ENCODE results near the gene CDC42EP5.

CDC42EP5 gene

DNA sequence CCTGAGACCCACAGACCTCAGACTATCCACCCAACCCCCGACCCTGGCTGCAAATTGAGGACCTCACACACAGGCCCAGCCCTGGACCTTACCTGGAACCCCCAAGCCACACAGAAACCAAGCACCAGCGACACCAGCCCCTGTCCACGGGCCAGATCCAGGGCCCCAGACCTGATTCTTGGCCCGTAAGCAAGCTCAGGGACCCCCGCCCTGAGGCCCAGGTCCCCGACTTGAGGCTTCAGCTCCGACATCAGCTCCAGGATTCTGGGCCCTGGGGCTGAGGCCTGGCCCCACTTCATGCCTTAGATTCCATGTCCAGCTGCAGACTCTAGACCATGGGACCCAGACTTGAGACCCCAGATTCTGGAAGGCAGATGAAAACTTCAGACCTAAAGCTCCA lies 51.6 kb downstream of the CDC42EP5 start:
- peak overlapping the region; percentile 97 for H3K18ac ChIP-seq (ENCODE audit: low read length)
- DNase-seq (ENCODE audit: low spot score), result no peak
- peak overlapping the region; percentile 100 for H2BK5ac ChIP-seq (ENCODE audit: low read length)
- no peak overlapping the region for H4K8ac ChIP-seq (ENCODE audit: low read depth, low read length)
- H2BK15ac ChIP-seq (ENCODE audit: low read length), result peak overlapping the region; percentile 95
- peaks cover 49 to 55% of the 10 kb centered on the region in 2 donors for H3K4me1 ChIP-seq (ENCODE audit: control insufficient read depth in 2 of 2, insufficient read depth in 1 of 2, low read depth in 1 of 2, low read length in 2 of 2)
- no peak overlapping the region for H2AFZ ChIP-seq (ENCODE audit: low read length)
- H3K9ac ChIP-seq (ENCODE audit: low read depth, low read length, poor library complexity), result peak overlapping the region; percentile 45
- WGBS, 2 donors (ENCODE audit: extremely low coverage in 2 of 2, insufficient read length in 2 of 2, insufficient replicate concordance in 1 of 2), result no CpG with 5 or more reads among the region's 7 CpGs
- peak overlapping the region; percentile 85 for H3K4me2 ChIP-seq (ENCODE audit: insufficient read depth, low read length, poor library complexity, severe bottlenecking)
- peak overlapping the region; percentile 25 for H3K23ac ChIP-seq (ENCODE audit: low read depth, low read length, poor library complexity)
- peak overlapping the region; percentile 98 for H2BK12ac ChIP-seq (ENCODE audit: low read length)
- H2AK5ac ChIP-seq (ENCODE audit: low read depth, low read length), result peak overlapping the region; percentile 99
- peak overlapping the region; percentile 90 for H4K91ac ChIP-seq (ENCODE audit: low read depth, low read length, poor library complexity)
- peaks cover 39 to 54% of the 10 kb centered on the region in 2 donors for H3K36me3 ChIP-seq (replicated peaks in 1 of 2; ENCODE audit: control insufficient read depth in 2 of 2, insufficient read depth in 2 of 2, low read length in 2 of 2)
- H3K4me3 ChIP-seq (ENCODE audit: low read length in 2 of 2), result no peak overlapping the region
- H2BK120ac ChIP-seq (ENCODE audit: low read depth, low read length), result peak overlapping the region; percentile 99
- peaks cover 35% of the 10 kb centered on the region for H3K79me1 ChIP-seq (ENCODE audit: low read depth, low read length)
- no peak overlapping the region for H3K14ac ChIP-seq (ENCODE audit: low read length)
- H3K27me3 ChIP-seq (ENCODE audit: control insufficient read depth in 3 of 3, insufficient read depth in 3 of 3, low read depth in 1 of 3, low read length in 3 of 3), result no peaks in the 10 kb centered on the region
- peaks cover 0 to 2% of the 10 kb centered on the region in 2 donors for H3K9me3 ChIP-seq (replicated peaks in 1 of 2; ENCODE audit: control insufficient read depth in 2 of 2, insufficient read depth in 1 of 2, low read depth in 1 of 2, low read length in 2 of 2)
- H3K27ac ChIP-seq (replicated peaks; ENCODE audit: low read length), result peak overlapping the region; percentile 92
- H3K4ac ChIP-seq (ENCODE audit: low read length), result peak overlapping the region; percentile 93

DNA sequence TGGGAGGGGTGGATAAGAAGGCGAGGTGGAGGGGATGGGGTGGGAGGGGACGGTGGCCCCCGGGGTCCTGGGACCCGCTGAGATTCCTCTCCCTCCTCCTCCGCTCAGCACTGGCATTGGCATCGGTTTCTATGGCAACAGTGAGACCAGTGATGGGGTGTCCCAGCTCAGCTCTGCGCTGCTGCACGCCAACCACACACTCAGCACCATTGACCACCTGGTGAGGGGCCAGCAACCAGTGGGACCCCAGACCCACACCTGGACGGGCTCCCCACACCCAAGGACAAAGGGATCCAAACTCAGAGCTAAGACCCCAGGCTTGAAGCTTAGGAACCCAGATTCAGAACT lies 52.0 kb downstream of the CDC42EP5 start:
- Histone ChIP-seq H3K4ac (ENCODE audit: low read length) (peak overlapping the region; percentile 29), H2BK5ac (ENCODE audit: low read length) (peak overlapping the region; percentile 100), H3K9me3 (replicated peaks in 1 of 2; ENCODE audit: control insufficient read depth in 2 of 2, insufficient read depth in 1 of 2, low read depth in 1 of 2, low read length in 2 of 2) (peaks cover 0 to 2% of the 10 kb centered on the region in 2 donors), H3K36me3 (replicated peaks in 1 of 2; ENCODE audit: control insufficient read depth in 2 of 2, insufficient read depth in 2 of 2, low read length in 2 of 2) (peaks cover 35 to 50% of the 10 kb centered on the region in 2 donors), H3K23ac (ENCODE audit: low read depth, low read length, poor library complexity) (peak overlapping the region; percentile 25), H3K14ac (ENCODE audit: low read length) (no peak overlapping the region), H2BK12ac (ENCODE audit: low read length) (peak overlapping the region; percentile 98), H2BK15ac (ENCODE audit: low read length) (peak overlapping the region; percentile 95), H3K79me1 (ENCODE audit: low read depth, low read length) (peaks cover 33% of the 10 kb centered on the region), H3K4me1 (ENCODE audit: control insufficient read depth in 2 of 2, insufficient read depth in 1 of 2, low read depth in 1 of 2, low read length in 2 of 2) (peaks cover 45 to 53% of the 10 kb centered on the region in 2 donors), H3K4me3 (ENCODE audit: low read length in 2 of 2) (peak overlapping the region in 1 of 2 donors; percentile 54), H2AK5ac (ENCODE audit: low read depth, low read length) (peak overlapping the region; percentile 99), H3K27me3 (ENCODE audit: control insufficient read depth in 3 of 3, insufficient read depth in 3 of 3, low read depth in 1 of 3, low read length in 3 of 3) (no peaks in the 10 kb centered on the region), H3K4me2 (ENCODE audit: insufficient read depth, low read length, poor library complexity, severe bottlenecking) (peak overlapping the region; percentile 85), H3K9ac (ENCODE audit: low read depth, low read length, poor library complexity) (peak overlapping the region; percentile 45), H2AFZ (ENCODE audit: low read length) (peak overlapping the region; percentile 72), H3K18ac (ENCODE audit: low read length) (peak overlapping the region; percentile 97), H4K8ac (ENCODE audit: low read depth, low read length) (no peak overlapping the region), H2BK120ac (ENCODE audit: low read depth, low read length) (peak overlapping the region; percentile 99), H3K27ac (replicated peaks; ENCODE audit: low read length) (peak overlapping the region; percentile 98), H4K91ac (ENCODE audit: low read depth, low read length, poor library complexity) (peak overlapping the region; percentile 86)
- no peak for DNase-seq (ENCODE audit: low spot score)
- WGBS, 2 donors (ENCODE audit: extremely low coverage in 2 of 2, insufficient read length in 2 of 2, insufficient replicate concordance in 1 of 2), result no CpG with 5 or more reads among the region's 9 CpGs

DNA sequence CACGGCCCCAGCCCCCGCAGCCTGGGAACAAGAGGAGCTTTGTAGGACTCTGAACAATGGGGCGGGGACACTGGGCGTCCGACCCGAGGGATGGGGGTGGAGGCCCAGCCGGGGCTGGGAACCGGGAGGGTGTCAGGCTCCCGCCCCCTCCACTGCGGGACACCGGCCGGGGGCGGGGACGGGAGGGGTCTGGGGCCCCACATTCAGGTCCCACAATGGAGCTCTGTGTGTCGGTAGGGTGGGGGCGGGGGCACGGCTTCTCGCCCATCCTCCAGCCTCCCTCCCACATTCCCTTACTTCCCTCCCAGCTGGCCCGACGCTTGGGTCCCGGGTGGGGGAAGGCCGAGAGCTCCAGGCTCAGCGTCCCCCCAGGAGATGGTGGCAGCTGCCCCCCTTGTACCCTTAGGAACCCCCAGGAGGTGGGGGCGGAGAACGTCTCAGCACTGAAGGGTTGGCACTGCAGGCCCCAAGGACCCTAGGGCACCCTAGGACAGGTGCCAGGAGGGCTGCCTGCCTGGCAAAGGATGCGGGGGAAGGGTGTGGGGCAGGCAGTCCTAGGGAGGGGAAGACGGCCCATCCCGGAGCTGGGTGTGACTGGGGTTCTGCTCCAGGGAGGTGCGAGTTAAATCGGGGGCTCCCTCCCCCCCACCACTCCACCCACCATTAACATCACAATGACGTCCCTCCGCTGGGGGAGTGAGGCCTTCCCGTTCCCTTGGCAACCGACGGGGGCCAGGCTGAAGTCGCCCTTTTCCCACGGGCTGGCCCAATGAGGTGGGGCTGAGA lies 52.5 kb downstream of the CDC42EP5 start:
- Histone ChIP-seq H2BK5ac (ENCODE audit: low read length) (peak overlapping the region; percentile 100), H3K79me1 (ENCODE audit: low read depth, low read length) (peaks cover 30% of the 10 kb centered on the region), H3K4ac (ENCODE audit: low read length) (peak overlapping the region; percentile 95), H2AFZ (ENCODE audit: low read length) (peak overlapping the region; percentile 72), H3K18ac (ENCODE audit: low read length) (peak overlapping the region; percentile 99), H3K9ac (ENCODE audit: low read depth, low read length, poor library complexity) (peak overlapping the region; percentile 85), H2BK120ac (ENCODE audit: low read depth, low read length) (peak overlapping the region; percentile 95), H3K27me3 (ENCODE audit: control insufficient read depth in 3 of 3, insufficient read depth in 3 of 3, low read depth in 1 of 3, low read length in 3 of 3) (no peaks in the 10 kb centered on the region), H3K9me3 (replicated peaks in 1 of 2; ENCODE audit: control insufficient read depth in 2 of 2, insufficient read depth in 1 of 2, low read depth in 1 of 2, low read length in 2 of 2) (peaks cover 0 to 2% of the 10 kb centered on the region in 2 donors), H3K4me3 (ENCODE audit: low read length in 2 of 2) (peak overlapping the region; percentile 20 to 28), H4K91ac (ENCODE audit: low read depth, low read length, poor library complexity) (peak overlapping the region; percentile 100), H3K4me1 (ENCODE audit: control insufficient read depth in 2 of 2, insufficient read depth in 1 of 2, low read depth in 1 of 2, low read length in 2 of 2) (peaks cover 42 to 53% of the 10 kb centered on the region in 2 donors), H3K36me3 (replicated peaks in 1 of 2; ENCODE audit: control insufficient read depth in 2 of 2, insufficient read depth in 2 of 2, low read length in 2 of 2) (peaks cover 31 to 46% of the 10 kb centered on the region in 2 donors), H3K4me2 (ENCODE audit: insufficient read depth, low read length, poor library complexity, severe bottlenecking) (peak overlapping the region; percentile 85), H2BK15ac (ENCODE audit: low read length) (no peak overlapping the region), H2AK5ac (ENCODE audit: low read depth, low read length) (peak overlapping the region; percentile 98), H3K27ac (replicated peaks; ENCODE audit: low read length) (peak overlapping the region; percentile 98), H4K8ac (ENCODE audit: low read depth, low read length) (peak overlapping the region; percentile 100), H3K23ac (ENCODE audit: low read depth, low read length, poor library complexity) (no peak overlapping the region), H3K14ac (ENCODE audit: low read length) (no peak overlapping the region), H2BK12ac (ENCODE audit: low read length) (no peak overlapping the region)
- no CpG with 5 or more reads among the region's 37 CpGs for WGBS, 2 donors (ENCODE audit: extremely low coverage in 2 of 2, insufficient read length in 2 of 2, insufficient replicate concordance in 1 of 2)
- DNase-seq (ENCODE audit: low spot score), result peak; percentile 95

DNA sequence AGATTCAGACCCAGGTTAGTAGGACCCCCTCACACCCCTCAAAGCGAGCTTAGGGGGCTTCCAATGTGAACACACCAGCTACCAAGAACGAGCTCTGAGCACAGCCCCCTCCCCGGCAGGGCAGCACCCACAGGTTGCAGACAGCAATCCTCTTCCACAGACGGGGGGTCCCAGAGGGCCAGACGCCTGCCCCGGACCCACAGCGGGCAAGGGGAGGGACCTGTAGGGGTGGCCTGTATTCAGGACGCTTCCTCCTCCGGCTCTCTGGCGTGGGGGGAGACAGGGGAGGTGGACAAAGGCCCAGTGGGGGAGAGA lies 53.1 kb downstream of the CDC42EP5 start:
- Histone ChIP-seq H3K4me3 (ENCODE audit: low read length in 2 of 2) (peak overlapping the region in 1 of 2 donors; percentile 15), H3K14ac (ENCODE audit: low read length) (no peak overlapping the region), H2BK12ac (ENCODE audit: low read length) (no peak overlapping the region), H4K91ac (ENCODE audit: low read depth, low read length, poor library complexity) (no peak overlapping the region), H3K27me3 (ENCODE audit: control insufficient read depth in 3 of 3, insufficient read depth in 3 of 3, low read depth in 1 of 3, low read length in 3 of 3) (no peaks in the 10 kb centered on the region), H3K4me2 (ENCODE audit: insufficient read depth, low read length, poor library complexity, severe bottlenecking) (no peak overlapping the region), H2BK5ac (ENCODE audit: low read length) (peak overlapping the region; percentile 67), H2AFZ (ENCODE audit: low read length) (peak overlapping the region; percentile 72), H3K36me3 (replicated peaks in 1 of 2; ENCODE audit: control insufficient read depth in 2 of 2, insufficient read depth in 2 of 2, low read length in 2 of 2) (peaks cover 31 to 43% of the 10 kb centered on the region in 2 donors), H3K4me1 (ENCODE audit: control insufficient read depth in 2 of 2, insufficient read depth in 1 of 2, low read depth in 1 of 2, low read length in 2 of 2) (peaks cover 42 to 53% of the 10 kb centered on the region in 2 donors), H3K9ac (ENCODE audit: low read depth, low read length, poor library complexity) (no peak overlapping the region), H2BK120ac (ENCODE audit: low read depth, low read length) (no peak overlapping the region), H3K79me1 (ENCODE audit: low read depth, low read length) (peaks cover 30% of the 10 kb centered on the region), H3K18ac (ENCODE audit: low read length) (peak overlapping the region; percentile 89), H4K8ac (ENCODE audit: low read depth, low read length) (peak overlapping the region; percentile 70), H3K4ac (ENCODE audit: low read length) (no peak overlapping the region), H2AK5ac (ENCODE audit: low read depth, low read length) (peak overlapping the region; percentile 99), H2BK15ac (ENCODE audit: low read length) (no peak overlapping the region), H3K9me3 (replicated peaks in 1 of 2; ENCODE audit: control insufficient read depth in 2 of 2, insufficient read depth in 1 of 2, low read depth in 1 of 2, low read length in 2 of 2) (peaks cover 0 to 2% of the 10 kb centered on the region in 2 donors), H3K23ac (ENCODE audit: low read depth, low read length, poor library complexity) (no peak overlapping the region), H3K27ac (replicated peaks; ENCODE audit: low read length) (peak overlapping the region; percentile 91)
- WGBS, 2 donors (ENCODE audit: extremely low coverage in 2 of 2, insufficient read length in 2 of 2, insufficient replicate concordance in 1 of 2), result no CpG with 5 or more reads among the region's 10 CpGs
- no peak for DNase-seq (ENCODE audit: low spot score)

Data from neuronal stem cell (in vitro differentiated cells).